ENCODE results near the gene CARD6. TPM values are rescaled to one million over a fixed set of nuclear protein-coding genes. Genes with fewer than 3 reads are reported as not detected.
"Not testable (repeated sequence)": the region's sequence is repeated elsewhere in the genome, so short reads cannot be mapped to it uniquely, and the experiment has no call there.

CARD6 gene
- total RNA-seq, 1 donor from 2014 or later = 1.0 TPM

GRCh38 chr5:40866844-40867243 is 25.7 kb downstream of the CARD6 start:
- no peak overlapping the region for H2AFZ ChIP-seq (ENCODE audit: low read depth, low read length)
- no peaks in the 10 kb centered on the region for H3K36me3 ChIP-seq (ENCODE audit: insufficient read depth, low read length)
- H3K79me2 ChIP-seq (ENCODE audit: insufficient read depth, low read length) = no peaks in the 10 kb centered on the region
- no peaks in the 10 kb centered on the region for H4K20me1 ChIP-seq (ENCODE audit: insufficient read depth, low read length)
- DNase-seq (ENCODE audit: low read depth) = no peak
- TF ChIP-seq EZH2 (IDR thresholded peaks at IDR 0.05; ENCODE audit: insufficient read depth, low read length) (no peak), CTCF (IDR thresholded peaks at IDR 0.05; ENCODE audit: insufficient read depth, low read depth, low read length) (no peak)
- H3K9ac ChIP-seq (ENCODE audit: low read length) = no peak overlapping the region
- H3K4me2 ChIP-seq (ENCODE audit: low read length) = no peak overlapping the region
- no peaks in the 10 kb centered on the region for H3K27me3 ChIP-seq (ENCODE audit: insufficient read depth, low read length)
- peaks cover 9% of the 10 kb centered on the region for H3K9me3 Mint-ChIP-seq (ENCODE audit: unreplicated experiment)
- no peak overlapping the region for H3K27ac ChIP-seq (ENCODE audit: low read depth, low read length)
- H3K27me3 Mint-ChIP-seq (ENCODE audit: low read depth, unreplicated experiment) = no peaks in the 10 kb centered on the region
- H3K4me3 ChIP-seq (ENCODE audit: insufficient read depth, low read depth, low read length) = no peak overlapping the region
- no peak overlapping the region for H3K4me3 Mint-ChIP-seq (ENCODE audit: unreplicated experiment)
- H3K36me3 Mint-ChIP-seq (ENCODE audit: low read depth, unreplicated experiment) = peaks cover 2% of the 10 kb centered on the region
- H3K9me3 ChIP-seq (ENCODE audit: insufficient read depth, low read depth, low read length) = no peaks in the 10 kb centered on the region
- no peaks in the 10 kb centered on the region for H3K4me1 ChIP-seq (ENCODE audit: insufficient read depth, low read length)
- FAIRE-seq = no peak
- no peak overlapping the region for H3K27ac Mint-ChIP-seq (ENCODE audit: unreplicated experiment)
- no peaks in the 10 kb centered on the region for H3K4me1 Mint-ChIP-seq (ENCODE audit: low read depth, unreplicated experiment)

- Histone ChIP-seq H3K4me3 (ENCODE audit: insufficient read depth, low read depth, low read length) (no peak overlapping the region), H2AFZ (ENCODE audit: low read depth, low read length) (no peak overlapping the region), H3K9me3 (ENCODE audit: insufficient read depth, low read depth, low read length) (no peaks in the 10 kb centered on the region), H3K27me3 (ENCODE audit: insufficient read depth, low read length) (no peaks in the 10 kb centered on the region), H3K27ac (ENCODE audit: low read depth, low read length) (no peak overlapping the region), H3K36me3 (ENCODE audit: insufficient read depth, low read length) (no peaks in the 10 kb centered on the region), H4K20me1 (ENCODE audit: insufficient read depth, low read length) (no peaks in the 10 kb centered on the region), H3K79me2 (ENCODE audit: insufficient read depth, low read length) (no peaks in the 10 kb centered on the region), H3K9ac (ENCODE audit: low read length) (no peak overlapping the region), H3K4me1 (ENCODE audit: insufficient read depth, low read length) (no peaks in the 10 kb centered on the region), H3K4me2 (ENCODE audit: low read length) (no peak overlapping the region)
- no peak for TF ChIP-seq EZH2 (IDR thresholded peaks at IDR 0.05; ENCODE audit: insufficient read depth, low read length)
- TF ChIP-seq CTCF (IDR thresholded peaks at IDR 0.05; ENCODE audit: insufficient read depth, low read depth, low read length) = no peak
- H3K27me3 Mint-ChIP-seq (ENCODE audit: low read depth, unreplicated experiment) = no peaks in the 10 kb centered on the region
- H3K9me3 Mint-ChIP-seq (ENCODE audit: unreplicated experiment) = peaks cover 4% of the 10 kb centered on the region
- H3K4me3 Mint-ChIP-seq (ENCODE audit: unreplicated experiment) = no peak overlapping the region
- no peak for FAIRE-seq
- H3K27ac Mint-ChIP-seq (ENCODE audit: unreplicated experiment) = no peak overlapping the region
- peaks cover 2% of the 10 kb centered on the region for H3K36me3 Mint-ChIP-seq (ENCODE audit: low read depth, unreplicated experiment)
- H3K4me1 Mint-ChIP-seq (ENCODE audit: low read depth, unreplicated experiment) = no peaks in the 10 kb centered on the region
- DNase-seq (ENCODE audit: low read depth) = no peak
Observed at GRCh38 chr5:40869384-40869783, 28.2 kb downstream of the CARD6 start.

- DNase-seq (ENCODE audit: low read depth) (no peak), FAIRE-seq (no peak)
- Histone ChIP-seq H3K9ac (ENCODE audit: low read length) (no peak overlapping the region), H4K20me1 (ENCODE audit: insufficient read depth, low read length) (no peaks in the 10 kb centered on the region), H3K36me3 (ENCODE audit: insufficient read depth, low read length) (no peaks in the 10 kb centered on the region), H3K79me2 (ENCODE audit: insufficient read depth, low read length) (no peaks in the 10 kb centered on the region), H3K4me2 (ENCODE audit: low read length) (no peak overlapping the region), H2AFZ (ENCODE audit: low read depth, low read length) (no peak overlapping the region), H3K27ac (ENCODE audit: low read depth, low read length) (no peak overlapping the region), H3K27me3 (ENCODE audit: insufficient read depth, low read length) (no peaks in the 10 kb centered on the region), H3K9me3 (ENCODE audit: insufficient read depth, low read depth, low read length) (no peaks in the 10 kb centered on the region), H3K4me3 (ENCODE audit: insufficient read depth, low read depth, low read length) (no peak overlapping the region), H3K4me1 (ENCODE audit: insufficient read depth, low read length) (no peaks in the 10 kb centered on the region)
- no peak overlapping the region for H3K4me3 Mint-ChIP-seq (ENCODE audit: unreplicated experiment)
- no peaks in the 10 kb centered on the region for H3K27me3 Mint-ChIP-seq (ENCODE audit: low read depth, unreplicated experiment)
- H3K9me3 Mint-ChIP-seq (ENCODE audit: unreplicated experiment) = peaks cover 3% of the 10 kb centered on the region
- H3K36me3 Mint-ChIP-seq (ENCODE audit: low read depth, unreplicated experiment) = no peaks in the 10 kb centered on the region
- no peak for TF ChIP-seq EZH2 (IDR thresholded peaks at IDR 0.05; ENCODE audit: insufficient read depth, low read length)
- TF ChIP-seq CTCF (IDR thresholded peaks at IDR 0.05; ENCODE audit: insufficient read depth, low read depth, low read length) = no peak
- H3K4me1 Mint-ChIP-seq (ENCODE audit: low read depth, unreplicated experiment) = no peaks in the 10 kb centered on the region
- no peak overlapping the region for H3K27ac Mint-ChIP-seq (ENCODE audit: unreplicated experiment)
Observed at GRCh38 chr5:40871177-40871576, 30.0 kb downstream of the CARD6 start.

- H4K20me1 ChIP-seq (ENCODE audit: insufficient read depth, low read length); H3K36me3 Mint-ChIP-seq (ENCODE audit: low read depth, unreplicated experiment); H3K4me2 ChIP-seq (ENCODE audit: low read length); H3K4me1 ChIP-seq (ENCODE audit: insufficient read depth, low read length); H3K4me1 Mint-ChIP-seq (ENCODE audit: low read depth, unreplicated experiment); H3K27me3 Mint-ChIP-seq (ENCODE audit: low read depth, unreplicated experiment); H3K27ac ChIP-seq (ENCODE audit: low read depth, low read length); H3K4me3 ChIP-seq (ENCODE audit: insufficient read depth, low read depth, low read length); H3K9me3 ChIP-seq (ENCODE audit: insufficient read depth, low read depth, low read length); H3K36me3 ChIP-seq (ENCODE audit: insufficient read depth, low read length); H3K27ac Mint-ChIP-seq (ENCODE audit: unreplicated experiment); H3K4me3 Mint-ChIP-seq (ENCODE audit: unreplicated experiment); H2AFZ ChIP-seq (ENCODE audit: low read depth, low read length); H3K9ac ChIP-seq (ENCODE audit: low read length); H3K9me3 Mint-ChIP-seq (ENCODE audit: unreplicated experiment); FAIRE-seq; DNase-seq (ENCODE audit: low read depth); H3K79me2 ChIP-seq (ENCODE audit: insufficient read depth, low read length); H3K27me3 ChIP-seq (ENCODE audit: insufficient read depth, low read length): not testable (repeated sequence)
Observed at GRCh38 chr5:40872253-40872652, 31.1 kb downstream of the CARD6 start.
